HepG2 (cell line): ENCODE results near the gene NUDT22. TPM values are rescaled to one million over a fixed set of nuclear protein-coding genes. Genes with fewer than 3 reads are reported as not detected.

Experiments used
- ATAC-seq: fragments of 200-7000 bp; cut with Tn5 transposase; 3 replicates; pipeline ENCODE4 v1.9.1; 2020; ENCODE audit warnings: mild to moderate bottlenecking, moderate library complexity
- BruUV-seq: library from RNA; stranded (reverse); fragments of 400-500 nt; replicated peaks from 2 replicates; lab custom pipeline; 2021; lab: Mats Ljungman, UMichigan
- CTCF ChIA-PET: fragments of 300-600 bp; formaldehyde crosslinking; extraction: SDS; loops from one replicate; lab custom pipeline; 2021; ENCODE audit warnings: low total read pairs, inconsistent platforms, low intra/inter-chr PET ratio; lab: Yijun Ruan, JAX
- POLR2A ChIA-PET: fragments of 350-600 bp; sonication (Branson Sonifier 250); formaldehyde crosslinking; loops from one replicate; lab custom pipeline; 2020; ENCODE audit warnings: antibody characterized with exemption, inconsistent platforms; lab: Yijun Ruan, JAX
- DNase-seq: peaks from one replicate; pipeline ENCODE4 v3.0.0-alpha.2; 2015; ENCODE audit warnings: low spot score
- FAIRE-seq: peaks from 3 replicates; lab custom pipeline; 2011; peaks lifted over from hg19 to GRCh38; lab: Jason Lieb, UNC
- H2AFZ ChIP-seq: one replicate; pipeline ENCODE4 v1.6.1; 2011; ENCODE audit warnings: low read length, inconsistent platforms
- H3K27ac ChIP-seq: fragments of 300-600 bp; 3 replicates; pipeline ENCODE4 v1.8.0; 2011; ENCODE audit warnings: mixed run types, mild to moderate bottlenecking, mixed read lengths, low read length, inconsistent platforms; ENCODE audit not compliant: insufficient read depth; ENCODE audit errors: extremely low read length
- H3K27me3 ChIP-seq, 2 experiments: fragments of 200-600 bp in 1 of 2; 2 replicates in 1 of 2; 3 replicates in 1 of 2; pipeline versions ENCODE4 v1.6.0 to v1.8.0; 2011; ENCODE audit warnings: low read length in 2 of 2, mild to moderate bottlenecking in 2 of 2, moderate library complexity in 2 of 2, inconsistent platforms in 1 of 2; ENCODE audit not compliant: insufficient read depth in 2 of 2, control insufficient read depth in 1 of 2
- H3K36me3 ChIP-seq, 2 experiments: fragments of 200-600 bp in 1 of 2; replicated peaks in 1 of 2; 2 replicates in 1 of 2; 3 replicates in 1 of 2; pipeline versions ENCODE4 v1.5.1 to v1.8.0; 2011; ENCODE audit warnings: low read length in 2 of 2, inconsistent platforms in 1 of 2; ENCODE audit not compliant: insufficient read depth in 2 of 2, control insufficient read depth in 1 of 2
- H3K4me1 ChIP-seq: 2 replicates; pipeline ENCODE4 v1.5.1; 2012; ENCODE audit warnings: low read length, inconsistent platforms; ENCODE audit not compliant: insufficient read depth
- H3K4me2 ChIP-seq: 2 replicates; pipeline ENCODE4 v1.6.0; 2011; ENCODE audit warnings: low read depth, low read length, inconsistent platforms
- H3K4me3 ChIP-seq, 3 experiments: fragments of 200-600 bp in 1 of 3; sonication (generic), shearing (Covaris generic) in 1 of 3; replicated peaks in 1 of 3; 2 replicates each; pipeline ENCODE4 v1.5.1; 2011 to 2016; ENCODE audit warnings: low read length in 3 of 3, inconsistent platforms in 2 of 3, low read depth in 2 of 3, mild to moderate bottlenecking in 2 of 3, control low read depth in 1 of 3, mixed read lengths in 1 of 3; ENCODE audit not compliant: insufficient read depth in 1 of 3
- H3K79me2 ChIP-seq: one replicate; pipeline ENCODE4 v1.6.1; 2011; ENCODE audit warnings: low read length, inconsistent platforms; ENCODE audit not compliant: insufficient read depth
- H3K9ac ChIP-seq: 2 replicates; pipeline ENCODE4 v1.6.0; 2011; ENCODE audit warnings: mild to moderate bottlenecking, low read depth, low read length, inconsistent platforms; ENCODE audit not compliant: insufficient read depth
- H3K9me3 ChIP-seq: 2 replicates; pipeline ENCODE4 v1.5.1; 2012; ENCODE audit warnings: mild to moderate bottlenecking, low read length
- H4K20me1 ChIP-seq: 2 replicates; pipeline ENCODE4 v1.6.0; 2011; ENCODE audit warnings: inconsistent platforms, mild to moderate bottlenecking, low read length, moderate library complexity; ENCODE audit not compliant: insufficient read depth
- ARID2 ChIP-seq: sonication (generic); formaldehyde crosslinking; IDR thresholded peaks from 2 replicates; pipeline ENCODE4 v1.8.1; 2022; ENCODE audit warnings: mild to moderate bottlenecking, missing genetic modification reagents, borderline replicate concordance
- ATAD3A ChIP-seq: sonication (generic); formaldehyde crosslinking; IDR thresholded peaks from 2 replicates; pipeline ENCODE4 v1.4.0; 2020; ENCODE audit warnings: missing genetic modification reagents
- HOXA3 ChIP-seq: sonication (generic); formaldehyde crosslinking; IDR thresholded peaks from 2 replicates; pipeline ENCODE4 v1.5.0; 2020; ENCODE audit warnings: missing genetic modification reagents
- JDP2 ChIP-seq: sonication (generic); formaldehyde crosslinking; IDR thresholded peaks from 2 replicates; pipeline ENCODE4 v1.8.1; 2022; ENCODE audit warnings: missing genetic modification reagents, borderline replicate concordance
- KLF13 ChIP-seq: sonication (generic); formaldehyde crosslinking; IDR thresholded peaks from 2 replicates; pipeline ENCODE4 v1.4.0; 2020; ENCODE audit warnings: mild to moderate bottlenecking, missing genetic modification reagents
- NCOA5 ChIP-seq: sonication (generic); formaldehyde crosslinking; IDR thresholded peaks from 2 replicates; pipeline ENCODE4 v1.4.0; 2020; ENCODE audit warnings: missing genetic modification reagents
- SNAI1 ChIP-seq: sonication (generic); formaldehyde crosslinking; IDR thresholded peaks from 2 replicates; pipeline ENCODE4 v1.5.0; 2020; ENCODE audit warnings: mild to moderate bottlenecking, missing genetic modification reagents, borderline replicate concordance
- WGBS: methylation state at CpG from one replicate; pipeline ENCODE4 v1.1.6; 2017; ENCODE audit warnings: low lambda C conversion rate; 5-methylcytosine and 5-hydroxymethylcytosine counted together
- in situ Hi-C: cut with HindIII; loops from 2 replicates; pipeline ENCODE4 v1.10.0; 2017; ENCODE audit warnings: low pct_unique_long_range_greater_than_20kb; ENCODE audit not compliant: extremely low pct_ligation_motif_present
- intact Hi-C: fragments of 100-400 bp; cut with micrococcal nuclease; formaldehyde crosslinking; loops from one replicate; pipeline ENCODE4 v1.10.0; 2022; ENCODE audit not compliant: unreplicated experiment
- polyA plus RNA-seq, 8 experiments: library from polyadenylated mRNA; depleted of rRNA in 3 of 8; stranded (reverse) in 7 of 8; unstranded in 1 of 8; fragments of >200 nt; fragmentation: Illumina TruSeq in 4 of 8; extraction: Trizol in 4 of 8; gene quantifications; 2 replicates each; pipeline versions ENCODE4 v1.2.1 to v1.2.3, GENCODE V29; 2011 to 2016; ENCODE audit warnings: low read depth in 4 of 8, missing spikeins in 1 of 8, mixed read lengths in 1 of 8; ENCODE audit not compliant: insufficient read depth in 1 of 8
- total RNA-seq, 5 experiments: library from RNA; depleted of rRNA; stranded (reverse); fragments of >200 nt; fragmentation: Illumina TruSeq; extraction: Trizol; gene quantifications; 2 replicates each; pipeline ENCODE4 v1.2.3, GENCODE V29; 2016; ENCODE audit warnings: low read depth in 1 of 5
- TF ChIP-seq, protein P1 (sequence below): sonication (generic); formaldehyde crosslinking; IDR thresholded peaks from 2 replicates; pipeline ENCODE4 v1.4.0; 2020; ENCODE audit warnings: mild to moderate bottlenecking, low read depth, missing genetic modification reagents
- TF ChIP-seq, protein P2 (sequence below): sonication (generic); formaldehyde crosslinking; IDR thresholded peaks from 2 replicates; pipeline ENCODE4 v1.4.0; 2020; ENCODE audit warnings: missing genetic modification reagents

The NUDT22 gene
- total and polyA plus RNA-seq, 2 of the 13 experiments (the other 11 are each of a cell fraction or from before 2014, with no cell fraction given), result 33.5 to 39.8 TPM

DNA sequence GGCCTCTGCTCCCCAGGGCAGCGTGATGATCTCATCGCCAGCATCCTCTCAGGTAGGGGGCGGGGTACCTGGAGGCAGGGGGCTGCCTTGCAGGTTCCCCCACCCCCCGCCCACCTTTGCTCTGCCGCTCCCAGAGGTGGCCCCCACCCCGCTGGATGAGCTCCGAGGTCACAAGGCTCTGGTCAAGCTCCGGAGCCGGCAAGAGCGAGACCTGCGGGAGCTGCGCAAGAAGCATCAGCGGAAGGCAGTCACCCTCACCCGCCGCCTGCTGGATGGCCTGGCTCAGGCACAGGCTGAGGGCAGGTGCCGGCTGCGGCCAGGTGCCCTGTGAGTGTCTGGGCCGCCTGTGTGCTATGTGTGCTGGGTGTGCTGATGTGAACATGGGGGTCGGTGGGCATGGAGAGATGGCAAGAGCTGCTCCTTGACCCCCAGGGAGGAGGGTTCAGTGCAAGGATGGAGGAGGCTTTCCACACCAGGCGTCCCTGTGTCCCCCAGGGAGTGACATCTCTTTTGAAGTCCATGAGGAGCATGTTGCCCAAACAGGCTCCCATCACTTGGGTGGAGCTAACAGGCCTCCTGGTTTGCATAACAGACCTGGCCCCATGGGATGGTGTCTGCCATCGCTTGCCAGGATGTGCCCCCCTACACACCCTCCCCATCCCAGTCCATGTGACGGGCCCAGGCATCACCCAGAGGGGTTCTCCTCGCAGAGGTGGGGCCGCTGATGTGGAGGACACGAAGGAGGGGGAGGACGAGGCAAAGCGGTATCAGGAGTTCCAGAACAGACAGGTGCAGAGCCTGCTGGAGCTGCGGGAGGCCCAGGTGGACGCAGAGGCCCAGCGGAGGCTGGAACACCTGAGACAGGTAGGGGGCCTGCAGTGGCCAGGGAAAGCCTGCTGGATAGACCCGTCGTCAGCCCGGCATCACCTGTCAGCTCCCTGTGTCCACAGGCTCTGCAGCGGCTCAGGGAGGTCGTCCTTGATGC lies 39.4 kb downstream of the NUDT22 start:
- Histone ChIP-seq H3K36me3 (peaks cover 1 to 15% of the 10 kb centered on the region in 2 experiments; a peak in 4 of 5 replicates), H3K4me3 (no peak overlapping the region), H3K4me1 (peaks cover 15% of the 10 kb centered on the region), H3K79me2 (peaks cover 4% of the 10 kb centered on the region), H3K27me3 (no peaks in the 10 kb centered on the region), H3K4me2 (no peak overlapping the region), H3K9ac (no peak overlapping the region), H2AFZ (no peak overlapping the region), H4K20me1 (no peaks in the 10 kb centered on the region), H3K27ac (no peak overlapping the region), H3K9me3 (no peaks in the 10 kb centered on the region)
- WGBS, result 95% methylated on average over 22 of the region's 35 CpGs
- ATAC-seq (no peak), FAIRE-seq (no peak), DNase-seq (no peak)
- in situ Hi-C loops (no loop called here), intact Hi-C loops (no loop called here)
- POLR2A ChIA-PET, result interaction anchor here (1.4 kb wide), 1 partner anchor 13 kb away, joined by 7 read pairs; no protein-coding TSS in a partner anchor
- TF ChIP-seq JDP2, result no peak
- TF ChIP-seq, protein P1, sequence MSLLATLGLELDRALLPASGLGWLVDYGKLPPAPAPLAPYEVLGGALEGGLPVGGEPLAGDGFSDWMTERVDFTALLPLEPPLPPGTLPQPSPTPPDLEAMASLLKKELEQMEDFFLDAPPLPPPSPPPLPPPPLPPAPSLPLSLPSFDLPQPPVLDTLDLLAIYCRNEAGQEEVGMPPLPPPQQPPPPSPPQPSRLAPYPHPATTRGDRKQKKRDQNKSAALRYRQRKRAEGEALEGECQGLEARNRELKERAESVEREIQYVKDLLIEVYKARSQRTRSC (CRISPR knock-in tag), result no peak
- no peak for TF ChIP-seq HOXA3 (CRISPR knock-in tag)
- TF ChIP-seq SNAI1 (CRISPR knock-in tag), result no peak
- no peak for TF ChIP-seq ATAD3A (CRISPR knock-in tag)
- TF ChIP-seq KLF13, result no peak
- no peak for TF ChIP-seq ARID2 (CRISPR knock-in tag)
- TF ChIP-seq NCOA5 (CRISPR knock-in tag), result no peak
- TF ChIP-seq, protein P2, sequence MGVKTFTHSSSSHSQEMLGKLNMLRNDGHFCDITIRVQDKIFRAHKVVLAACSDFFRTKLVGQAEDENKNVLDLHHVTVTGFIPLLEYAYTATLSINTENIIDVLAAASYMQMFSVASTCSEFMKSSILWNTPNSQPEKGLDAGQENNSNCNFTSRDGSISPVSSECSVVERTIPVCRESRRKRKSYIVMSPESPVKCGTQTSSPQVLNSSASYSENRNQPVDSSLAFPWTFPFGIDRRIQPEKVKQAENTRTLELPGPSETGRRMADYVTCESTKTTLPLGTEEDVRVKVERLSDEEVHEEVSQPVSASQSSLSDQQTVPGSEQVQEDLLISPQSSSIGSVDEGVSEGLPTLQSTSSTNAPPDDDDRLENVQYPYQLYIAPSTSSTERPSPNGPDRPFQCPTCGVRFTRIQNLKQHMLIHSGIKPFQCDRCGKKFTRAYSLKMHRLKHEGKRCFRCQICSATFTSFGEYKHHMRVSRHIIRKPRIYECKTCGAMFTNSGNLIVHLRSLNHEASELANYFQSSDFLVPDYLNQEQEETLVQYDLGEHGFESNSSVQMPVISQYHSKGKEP, result no peak
- CTCF ChIA-PET, result no interaction called here
- BruUV-seq, result no TSS peak
